Liver (tissue), 9 donors: ENCODE measurements around the gene NT5DC1. TPM values are rescaled to one million over a fixed set of nuclear protein-coding genes. Genes with fewer than 3 reads are reported as not detected.

Experiments
- DNase-seq: peaks from one replicate; pipeline ENCODE4 v3.0.0-alpha.2; 2017; ENCODE audit warnings: low spot score
- H3K27ac ChIP-seq, 2 donors: one replicate each; pipeline ENCODE4 v1.7.0; 2013; ENCODE audit warnings: inconsistent platforms in 2 of 2, low read length in 2 of 2, control low read depth in 1 of 2, low read depth in 1 of 2, mild to moderate bottlenecking in 1 of 2
- H3K27me3 ChIP-seq, 4 donors: one replicate each; pipeline versions ENCODE4 v1.6.1 to v1.7.0; 2013; ENCODE audit warnings: low read length in 3 of 4, inconsistent platforms in 1 of 4, mild to moderate bottlenecking in 1 of 4, moderate library complexity in 1 of 4; ENCODE audit not compliant: control insufficient read depth in 4 of 4, insufficient read depth in 4 of 4
- H3K36me3 ChIP-seq, 4 donors: one replicate each; pipeline versions ENCODE4 v1.6.1 to v1.7.0; 2013; ENCODE audit warnings: low read length in 3 of 4, mild to moderate bottlenecking in 3 of 4, low read depth in 1 of 4, moderate library complexity in 1 of 4; ENCODE audit not compliant: control insufficient read depth in 4 of 4, insufficient read depth in 3 of 4
- H3K4me1 ChIP-seq, 4 donors: one replicate each; pipeline versions ENCODE4 v1.6.1 to v1.7.0; 2013; ENCODE audit warnings: low read length in 3 of 4, mild to moderate bottlenecking in 3 of 4, moderate library complexity in 1 of 4; ENCODE audit not compliant: control insufficient read depth in 4 of 4, insufficient read depth in 4 of 4
- H3K4me3 ChIP-seq, 3 donors: one replicate each; pipeline versions ENCODE4 v1.6.1 to v1.7.0; 2013; ENCODE audit warnings: low read length in 3 of 3, control low read depth in 1 of 3, low read depth in 1 of 3, mild to moderate bottlenecking in 1 of 3
- H3K9ac ChIP-seq, 2 donors: one replicate each; pipeline ENCODE4 v1.7.0; 2013; ENCODE audit warnings: low read length in 2 of 2, mild to moderate bottlenecking in 2 of 2, moderate library complexity in 2 of 2, control low read depth in 1 of 2, low read depth in 1 of 2
- H3K9me3 ChIP-seq, 4 donors: one replicate each; pipeline versions ENCODE4 v1.6.1 to v1.7.0; 2013; ENCODE audit warnings: low read length in 3 of 4; ENCODE audit not compliant: control insufficient read depth in 4 of 4
- EGR1 ChIP-seq, 2 donors: IDR thresholded peaks; 2 replicates each; pipeline ENCODE4 v1.6.1; 2016 to 2018; ENCODE audit warnings: antibody characterized with exemption in 2 of 2, low read depth in 2 of 2
- FOXA1 ChIP-seq: IDR thresholded peaks from 2 replicates; pipeline ENCODE4 v1.6.1; 2016; ENCODE audit warnings: antibody characterized with exemption
- FOXA2 ChIP-seq: IDR thresholded peaks from 2 replicates; pipeline ENCODE4 v1.6.1; 2016; ENCODE audit warnings: antibody characterized with exemption
- GABPA ChIP-seq, 2 donors: IDR thresholded peaks in 1 of 2; conservative IDR thresholded peaks in 1 of 2; 2 replicates each; pipeline ENCODE4 v1.6.1; 2016; ENCODE audit warnings: antibody characterized with exemption in 2 of 2, mild to moderate bottlenecking in 1 of 2, moderate library complexity in 1 of 2
- HNF4A ChIP-seq, 2 donors: conservative IDR thresholded peaks; 2 replicates each; pipeline ENCODE4 v1.6.1; 2016; ENCODE audit warnings: antibody characterized with exemption in 2 of 2, mild to moderate bottlenecking in 2 of 2
- HNF4G ChIP-seq: IDR thresholded peaks from 2 replicates; pipeline ENCODE4 v1.6.1; 2016; ENCODE audit warnings: antibody characterized with exemption
- JUND ChIP-seq, 2 donors: IDR thresholded peaks; 2 replicates each; pipeline ENCODE4 v1.6.1; 2016; ENCODE audit warnings: antibody characterized with exemption in 2 of 2
- NR2F2 ChIP-seq: IDR thresholded peaks from 2 replicates; pipeline ENCODE4 v1.6.1; 2016; ENCODE audit warnings: antibody characterized with exemption
- RAD21 ChIP-seq, 2 donors: IDR thresholded peaks; 2 replicates each; pipeline ENCODE4 v1.6.1; 2016; ENCODE audit warnings: antibody characterized with exemption in 2 of 2, mild to moderate bottlenecking in 2 of 2
- RXRA ChIP-seq, 2 donors: IDR thresholded peaks; 2 replicates each; pipeline ENCODE4 v1.6.1; 2017 to 2018; ENCODE audit warnings: antibody characterized with exemption in 2 of 2, mild to moderate bottlenecking in 1 of 2
- SP1 ChIP-seq: IDR thresholded peaks from 2 replicates; pipeline ENCODE4 v1.6.1; 2018; ENCODE audit warnings: antibody characterized with exemption, mild to moderate bottlenecking
- TAF1 ChIP-seq: conservative IDR thresholded peaks from 2 replicates; pipeline ENCODE4 v1.6.1; 2016; ENCODE audit warnings: antibody characterized with exemption, mild to moderate bottlenecking
- YY1 ChIP-seq: IDR thresholded peaks from 2 replicates; pipeline ENCODE4 v1.6.1; 2016; ENCODE audit warnings: antibody characterized with exemption, mild to moderate bottlenecking
- WGBS: extraction: QIAGEN DNeasy Blood & Tissue Kit; methylation state at CpG from one replicate; pipeline ENCODE4 v1.1.7; 2013; 5-methylcytosine and 5-hydroxymethylcytosine counted together
- polyA plus RNA-seq, 2 donors: library from polyadenylated mRNA; stranded (reverse) in 1 of 2; unstranded in 1 of 2; fragments of 200-250 nt in 1 of 2; fragments of >200 nt in 1 of 2; fragmentation: Nextera tagmentation in 1 of 2; extraction: Ambion mirVana in 1 of 2; gene quantifications; one replicate each; pipeline versions ENCODE4 v1.2.1 to v1.2.3, GENCODE V29; 2013 to 2015
- total RNA-seq, 2 donors: library from RNA; depleted of rRNA; stranded (reverse); fragments of >200 nt; gene quantifications; one replicate each; pipeline ENCODE4 v1.2.3, GENCODE V29; 2014
- TF ChIP-seq, protein P1 (sequence below): IDR thresholded peaks from 2 replicates; pipeline ENCODE4 v1.6.1; 2016; ENCODE audit warnings: antibody characterized with exemption
- TF ChIP-seq, protein P2 (sequence below): fragments of 150-350 bp; IDR thresholded peaks from 2 replicates; pipeline ENCODE4 v1.5.1; 2017; ENCODE audit warnings: improper control_type of control experiment, low read depth, low read length; ENCODE audit not compliant: missing input control
- TF ChIP-seq, protein P3 (sequence below): IDR thresholded peaks from 2 replicates; pipeline ENCODE4 v1.6.1; 2016; ENCODE audit warnings: antibody characterized with exemption
- TF ChIP-seq, protein P4 (sequence below): IDR thresholded peaks from 2 replicates; pipeline ENCODE4 v1.6.1; 2016; ENCODE audit warnings: antibody characterized with exemption, mild to moderate bottlenecking
- TF ChIP-seq, protein P5 (sequence below): IDR thresholded peaks from 2 replicates; pipeline ENCODE4 v1.6.1; 2016; ENCODE audit warnings: antibody characterized with exemption
- donor health status: healthy.
- donor health status: healthy.
- donor health status: healthy.
- donor health status: healthy.
- donor health status: healthy.

Gene NT5DC1
- total and polyA plus RNA-seq, 4 donors = 10.4 to 31.4 (median 23.3) TPM

DNA sequence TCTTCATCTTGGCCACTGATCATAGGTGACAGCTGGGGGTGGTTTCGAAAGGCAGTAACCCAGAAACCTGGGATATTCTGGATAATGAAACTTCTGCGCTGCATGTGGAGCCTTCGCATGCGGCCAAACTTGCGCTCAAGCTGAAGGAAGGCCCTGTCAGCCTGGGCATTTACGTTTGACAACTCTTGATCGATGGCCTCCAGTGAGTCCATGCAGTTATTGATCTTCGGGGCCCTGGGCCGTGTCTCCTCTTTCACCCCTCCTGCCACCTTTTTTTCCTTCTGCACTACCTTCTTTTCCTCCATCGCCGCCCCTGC is 152.5 kb downstream of the NT5DC1 start:
- Histone ChIP-seq H3K27me3 (no peaks in the 10 kb centered on the region), H3K36me3 (no peaks in the 10 kb centered on the region), H3K27ac (peak overlapping the region; percentile 78), H3K9ac (peak overlapping the region in 1 of 2 donors; percentile 57), H3K9me3 (no peaks in the 10 kb centered on the region), H3K4me3 (peak overlapping the region; percentile 91 to 93 (median 92)), H3K4me1 (peaks cover 13 to 45% (median 43%) of the 10 kb centered on the region in 4 donors)
- DNase-seq = no peak
- TF ChIP-seq, protein P1, sequence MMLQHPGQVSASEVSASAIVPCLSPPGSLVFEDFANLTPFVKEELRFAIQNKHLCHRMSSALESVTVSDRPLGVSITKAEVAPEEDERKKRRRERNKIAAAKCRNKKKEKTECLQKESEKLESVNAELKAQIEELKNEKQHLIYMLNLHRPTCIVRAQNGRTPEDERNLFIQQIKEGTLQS = no peak
- TF ChIP-seq JUND (IDR thresholded peaks at IDR 0.05) (no peak), SP1 (no peak), GABPA (IDR thresholded peaks at IDR 0.05 in 1 of 2, conservative IDR thresholded peaks at IDR 0.05 in 1 of 2) (no peak), NR2F2 (no peak)
- WGBS = 31% methylated on average over 11 of the region's 11 CpGs

DNA sequence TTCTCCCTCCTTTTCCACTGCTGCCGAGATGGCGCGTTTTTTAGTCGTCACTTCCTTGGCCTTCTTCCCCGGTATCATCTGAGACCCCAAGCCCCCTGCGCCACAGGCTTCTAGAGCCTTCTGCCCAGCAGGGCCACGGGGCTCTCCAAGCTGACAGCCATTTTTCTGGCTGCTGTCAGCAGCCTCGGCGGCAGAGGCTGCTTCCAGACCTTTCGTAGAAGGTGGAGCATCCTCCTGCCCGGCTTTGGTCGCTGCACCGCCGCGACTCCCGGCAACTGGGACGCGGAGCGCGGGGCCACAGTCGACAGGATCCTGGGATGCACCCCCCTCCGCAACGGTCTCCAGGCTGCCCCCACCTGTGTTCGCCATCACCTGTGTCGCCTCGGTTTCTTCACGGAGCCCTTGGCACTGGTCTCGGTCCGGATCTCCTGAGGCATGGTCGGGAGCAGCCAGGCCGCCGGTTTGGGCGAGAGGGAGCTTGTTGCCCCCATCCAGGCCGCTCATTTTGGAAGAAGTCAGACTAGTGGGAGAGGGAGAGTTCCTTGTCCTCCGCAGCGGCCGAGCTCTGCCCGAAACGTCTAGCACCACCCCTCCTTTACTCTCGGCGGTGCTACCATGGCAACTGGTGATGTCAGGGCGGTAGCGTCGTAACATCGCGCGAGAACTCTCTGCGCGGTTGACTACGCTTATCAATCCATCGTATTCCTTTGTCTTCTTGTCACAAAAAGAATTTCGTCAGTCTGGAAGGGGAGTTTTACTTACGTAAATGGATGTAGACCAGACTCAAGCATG is 153.0 kb downstream of the NT5DC1 start, which contains the start of gene TSPYL4:
TSPYL4 (minus strand) TSS at position 571 of the 792 bp plus-strand sequence; CDS start at position 504, 67 bp downstream.
- Histone ChIP-seq H3K36me3 (peaks cover 0 to under 1% (median 0%) of the 10 kb centered on the region in 4 donors), H3K27me3 (no peaks in the 10 kb centered on the region), H3K9ac (peak within 1 kb of the TSS; percentile 63 to 84), H3K9me3 (no peaks in the 10 kb centered on the region), H3K4me1 (peaks cover 13 to 45% (median 41%) of the 10 kb centered on the region in 4 donors), H3K4me3 (peak within 1 kb of the TSS; percentile 91 to 93 (median 92)), H3K27ac (peak within 1 kb of the TSS; percentile 78)
- TF ChIP-seq, protein P2, sequence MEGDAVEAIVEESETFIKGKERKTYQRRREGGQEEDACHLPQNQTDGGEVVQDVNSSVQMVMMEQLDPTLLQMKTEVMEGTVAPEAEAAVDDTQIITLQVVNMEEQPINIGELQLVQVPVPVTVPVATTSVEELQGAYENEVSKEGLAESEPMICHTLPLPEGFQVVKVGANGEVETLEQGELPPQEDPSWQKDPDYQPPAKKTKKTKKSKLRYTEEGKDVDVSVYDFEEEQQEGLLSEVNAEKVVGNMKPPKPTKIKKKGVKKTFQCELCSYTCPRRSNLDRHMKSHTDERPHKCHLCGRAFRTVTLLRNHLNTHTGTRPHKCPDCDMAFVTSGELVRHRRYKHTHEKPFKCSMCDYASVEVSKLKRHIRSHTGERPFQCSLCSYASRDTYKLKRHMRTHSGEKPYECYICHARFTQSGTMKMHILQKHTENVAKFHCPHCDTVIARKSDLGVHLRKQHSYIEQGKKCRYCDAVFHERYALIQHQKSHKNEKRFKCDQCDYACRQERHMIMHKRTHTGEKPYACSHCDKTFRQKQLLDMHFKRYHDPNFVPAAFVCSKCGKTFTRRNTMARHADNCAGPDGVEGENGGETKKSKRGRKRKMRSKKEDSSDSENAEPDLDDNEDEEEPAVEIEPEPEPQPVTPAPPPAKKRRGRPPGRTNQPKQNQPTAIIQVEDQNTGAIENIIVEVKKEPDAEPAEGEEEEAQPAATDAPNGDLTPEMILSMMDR = no peak
- TF ChIP-seq YY1 (peak; percentile 75), GABPA (IDR thresholded peaks at IDR 0.05 in 1 of 2, conservative IDR thresholded peaks at IDR 0.05 in 1 of 2) (peak in 1 of 2 donors; percentile 57), TAF1 (peak; percentile 80), HNF4A (conservative IDR thresholded peaks at IDR 0.05) (no peak), HNF4G (no peak), RAD21 (IDR thresholded peaks at IDR 0.05) (no peak), NR2F2 (no peak), EGR1 (IDR thresholded peaks at IDR 0.05; ENCODE audit: low read depth in 2 of 2) (no peak), RXRA (IDR thresholded peaks at IDR 0.05) (no peak), SP1 (no peak), JUND (IDR thresholded peaks at IDR 0.05) (peak in 1 of 2 donors; percentile 28), FOXA1 (no peak), FOXA2 (no peak)
- TF ChIP-seq, protein P1 = peak; percentile 65
- TF ChIP-seq, protein P3, sequence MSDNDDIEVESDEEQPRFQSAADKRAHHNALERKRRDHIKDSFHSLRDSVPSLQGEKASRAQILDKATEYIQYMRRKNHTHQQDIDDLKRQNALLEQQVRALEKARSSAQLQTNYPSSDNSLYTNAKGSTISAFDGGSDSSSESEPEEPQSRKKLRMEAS = no peak
- TF ChIP-seq, protein P4, sequence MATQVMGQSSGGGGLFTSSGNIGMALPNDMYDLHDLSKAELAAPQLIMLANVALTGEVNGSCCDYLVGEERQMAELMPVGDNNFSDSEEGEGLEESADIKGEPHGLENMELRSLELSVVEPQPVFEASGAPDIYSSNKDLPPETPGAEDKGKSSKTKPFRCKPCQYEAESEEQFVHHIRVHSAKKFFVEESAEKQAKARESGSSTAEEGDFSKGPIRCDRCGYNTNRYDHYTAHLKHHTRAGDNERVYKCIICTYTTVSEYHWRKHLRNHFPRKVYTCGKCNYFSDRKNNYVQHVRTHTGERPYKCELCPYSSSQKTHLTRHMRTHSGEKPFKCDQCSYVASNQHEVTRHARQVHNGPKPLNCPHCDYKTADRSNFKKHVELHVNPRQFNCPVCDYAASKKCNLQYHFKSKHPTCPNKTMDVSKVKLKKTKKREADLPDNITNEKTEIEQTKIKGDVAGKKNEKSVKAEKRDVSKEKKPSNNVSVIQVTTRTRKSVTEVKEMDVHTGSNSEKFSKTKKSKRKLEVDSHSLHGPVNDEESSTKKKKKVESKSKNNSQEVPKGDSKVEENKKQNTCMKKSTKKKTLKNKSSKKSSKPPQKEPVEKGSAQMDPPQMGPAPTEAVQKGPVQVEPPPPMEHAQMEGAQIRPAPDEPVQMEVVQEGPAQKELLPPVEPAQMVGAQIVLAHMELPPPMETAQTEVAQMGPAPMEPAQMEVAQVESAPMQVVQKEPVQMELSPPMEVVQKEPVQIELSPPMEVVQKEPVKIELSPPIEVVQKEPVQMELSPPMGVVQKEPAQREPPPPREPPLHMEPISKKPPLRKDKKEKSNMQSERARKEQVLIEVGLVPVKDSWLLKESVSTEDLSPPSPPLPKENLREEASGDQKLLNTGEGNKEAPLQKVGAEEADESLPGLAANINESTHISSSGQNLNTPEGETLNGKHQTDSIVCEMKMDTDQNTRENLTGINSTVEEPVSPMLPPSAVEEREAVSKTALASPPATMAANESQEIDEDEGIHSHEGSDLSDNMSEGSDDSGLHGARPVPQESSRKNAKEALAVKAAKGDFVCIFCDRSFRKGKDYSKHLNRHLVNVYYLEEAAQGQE = peak; percentile 70
- TF ChIP-seq, protein P5, sequence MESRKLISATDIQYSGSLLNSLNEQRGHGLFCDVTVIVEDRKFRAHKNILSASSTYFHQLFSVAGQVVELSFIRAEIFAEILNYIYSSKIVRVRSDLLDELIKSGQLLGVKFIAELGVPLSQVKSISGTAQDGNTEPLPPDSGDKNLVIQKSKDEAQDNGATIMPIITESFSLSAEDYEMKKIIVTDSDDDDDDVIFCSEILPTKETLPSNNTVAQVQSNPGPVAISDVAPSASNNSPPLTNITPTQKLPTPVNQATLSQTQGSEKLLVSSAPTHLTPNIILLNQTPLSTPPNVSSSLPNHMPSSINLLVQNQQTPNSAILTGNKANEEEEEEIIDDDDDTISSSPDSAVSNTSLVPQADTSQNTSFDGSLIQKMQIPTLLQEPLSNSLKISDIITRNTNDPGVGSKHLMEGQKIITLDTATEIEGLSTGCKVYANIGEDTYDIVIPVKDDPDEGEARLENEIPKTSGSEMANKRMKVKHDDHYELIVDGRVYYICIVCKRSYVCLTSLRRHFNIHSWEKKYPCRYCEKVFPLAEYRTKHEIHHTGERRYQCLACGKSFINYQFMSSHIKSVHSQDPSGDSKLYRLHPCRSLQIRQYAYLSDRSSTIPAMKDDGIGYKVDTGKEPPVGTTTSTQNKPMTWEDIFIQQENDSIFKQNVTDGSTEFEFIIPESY = peak; percentile 99
- peak; percentile 91 for DNase-seq
- under 1% methylated on average over 53 of the region's 53 CpGs for WGBS
